Activated CD8-positive, alpha-beta memory T cell treated with anti-CD3 and anti-CD28 coated beads for 4 hours (primary cell): Measurements from ENCODE around the gene MTMR2.

Experiments
- DNase-seq, 2 donors: peaks; one replicate each; pipeline ENCODE4 v3.0.0-alpha.2; 2020; ENCODE audit warnings: low read depth in 2 of 2

Gene MTMR2

DNA sequence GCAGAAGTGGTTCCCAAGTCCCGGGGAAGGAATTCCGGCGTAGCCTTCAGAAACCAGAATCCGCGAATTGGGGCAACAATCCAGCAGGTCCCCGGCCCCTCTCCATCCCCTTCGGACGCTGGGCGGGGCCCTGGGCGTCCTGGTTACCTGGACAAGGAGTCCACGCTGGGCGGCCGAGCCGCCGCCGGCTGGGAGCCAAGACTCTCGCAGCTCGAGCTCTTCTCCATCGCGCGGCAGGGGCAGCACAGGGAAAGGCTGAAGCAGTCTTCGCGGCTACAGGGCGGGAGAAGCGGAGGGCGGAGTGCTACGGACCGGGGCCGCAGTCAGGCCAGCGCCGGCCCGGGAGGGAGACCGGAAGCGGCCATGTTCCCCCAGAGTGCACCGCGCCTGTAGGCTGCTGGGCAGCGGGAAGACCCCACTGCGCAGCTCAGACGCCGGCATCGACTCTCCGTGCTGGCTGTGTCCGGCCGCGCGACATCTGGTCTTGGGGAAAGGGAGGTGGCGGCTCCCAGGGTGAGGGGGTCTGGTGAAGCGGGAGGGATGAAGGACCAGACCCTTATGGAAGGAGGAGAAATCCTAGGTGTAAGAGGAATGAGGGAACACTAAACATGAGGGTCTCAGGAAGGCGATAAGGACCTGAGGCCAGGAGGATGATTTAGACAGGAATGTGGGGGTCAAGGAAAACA is at the start of gene MTMR2:
MTMR2 (minus strand) TSS at position 380 of the 686 bp plus-strand sequence; CDS start at position 227, 153 bp downstream.
- peak; percentile 13 to 34 for DNase-seq

DNA sequence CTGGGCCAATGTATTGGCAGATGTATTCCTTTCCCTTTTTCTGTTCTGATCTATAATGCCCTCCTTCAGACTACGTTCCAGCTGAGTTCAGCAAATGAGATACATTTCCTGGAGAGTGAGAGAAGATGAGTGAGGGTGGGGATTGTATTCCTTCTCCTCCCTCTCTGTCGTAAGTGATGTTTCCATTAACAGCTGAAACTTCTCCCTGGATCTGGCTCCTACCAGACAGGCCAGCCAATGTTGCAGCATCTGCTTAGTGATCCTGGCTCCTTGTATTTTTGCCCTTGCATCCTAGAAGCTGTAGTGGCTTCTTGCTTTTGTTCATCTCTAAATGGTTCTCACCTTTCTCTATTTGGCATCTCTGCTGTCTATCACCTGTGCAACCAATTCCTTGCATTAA is 48.2 kb upstream of the MTMR2 start:
- no peak for DNase-seq

DNA sequence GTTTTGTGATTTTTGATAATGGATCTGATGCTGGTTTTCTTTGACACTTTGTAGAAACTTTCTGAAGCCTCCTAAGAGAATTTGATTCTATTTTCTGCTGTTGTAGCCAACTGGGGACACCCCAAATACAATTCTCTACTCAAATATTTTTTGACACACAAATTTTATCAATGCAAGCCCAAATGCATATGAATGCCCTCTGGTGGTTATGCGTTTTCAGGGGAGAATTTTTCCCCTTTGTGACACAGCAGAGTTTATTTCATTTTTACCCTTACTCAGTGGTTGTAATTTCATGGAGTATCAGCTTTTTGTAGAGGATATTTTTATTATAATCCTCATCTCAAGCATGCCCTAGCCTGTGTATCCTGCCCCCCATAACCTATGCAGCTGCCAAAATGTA is 44.7 kb upstream of the MTMR2 start:
- no peak for DNase-seq

DNA sequence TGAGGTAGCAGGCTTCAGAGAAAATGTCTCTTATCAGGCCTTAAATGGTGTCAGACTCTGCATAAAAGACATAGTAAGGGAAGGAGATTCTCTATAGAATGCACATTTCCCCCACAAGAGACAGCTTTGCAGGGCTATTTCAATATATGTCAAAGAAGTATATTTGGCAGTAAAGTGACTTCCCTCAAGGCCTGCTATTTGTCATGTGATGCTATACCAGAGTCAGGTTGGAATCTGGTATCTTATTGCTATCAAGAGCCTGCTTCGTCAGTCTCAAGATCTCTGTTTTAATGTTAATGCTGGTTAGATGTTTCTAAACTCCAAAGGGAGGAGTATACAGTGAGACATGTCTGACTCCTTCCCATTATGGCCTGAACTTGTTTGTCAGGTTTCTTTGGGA is 40.4 kb upstream of the MTMR2 start:
- DNase-seq: no peak

DNA sequence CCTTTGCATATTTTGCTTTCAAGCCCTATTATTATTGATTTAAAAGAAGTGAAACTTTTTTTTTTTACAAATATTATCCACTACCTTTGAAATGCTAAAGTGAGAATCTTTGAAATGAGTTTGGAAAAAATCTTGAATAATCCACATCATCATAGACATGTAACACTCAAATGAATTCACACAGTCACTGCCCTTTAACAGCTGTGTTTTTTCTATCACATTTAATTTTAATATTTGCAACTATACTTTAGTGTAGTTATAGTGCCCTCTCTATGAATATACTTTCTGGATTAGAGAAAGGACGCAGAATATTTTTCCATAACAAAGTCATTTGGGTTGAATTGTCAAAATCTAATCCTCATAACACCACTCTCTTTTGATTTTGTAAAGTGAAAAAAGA is 37.9 kb upstream of the MTMR2 start:
- no peak for DNase-seq

DNA sequence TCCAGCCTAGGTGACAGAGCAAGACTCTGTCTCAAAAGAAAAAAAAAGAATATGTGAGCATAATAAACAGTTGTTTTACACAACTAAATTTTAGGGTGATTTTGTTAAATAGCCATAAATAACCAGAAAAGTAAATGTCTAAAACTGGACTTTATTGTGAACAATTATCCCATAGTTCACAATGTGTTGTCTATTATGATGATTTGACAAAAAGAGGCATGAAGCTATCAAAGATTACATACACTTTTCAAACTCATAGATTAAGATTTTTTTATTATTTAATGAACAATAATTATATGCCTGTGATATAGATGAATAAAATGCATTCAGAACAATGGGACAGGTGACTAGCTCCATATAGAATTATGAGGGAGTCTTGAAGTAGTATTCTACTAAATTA is 27.0 kb upstream of the MTMR2 start:
- no peak for DNase-seq

DNA sequence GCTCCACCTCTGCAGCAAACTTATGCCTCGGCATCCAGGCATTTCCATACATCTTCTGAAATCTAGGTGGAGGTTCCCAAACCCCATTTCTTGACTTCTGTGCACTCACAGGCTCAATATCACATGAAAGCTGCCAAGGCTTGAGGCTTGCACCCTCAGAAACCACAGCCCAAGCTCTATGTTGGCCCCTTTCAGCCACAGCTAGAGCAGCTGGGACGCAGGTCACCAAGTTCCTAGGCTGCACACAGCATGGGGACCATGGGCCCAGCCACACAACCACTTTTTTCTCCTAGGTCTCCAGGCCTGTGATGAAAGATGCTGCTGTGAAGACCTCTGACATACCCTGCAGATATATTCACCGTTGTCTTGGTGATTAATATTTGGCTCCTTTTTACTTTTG is 24.7 kb upstream of the MTMR2 start:
- DNase-seq: no peak

DNA sequence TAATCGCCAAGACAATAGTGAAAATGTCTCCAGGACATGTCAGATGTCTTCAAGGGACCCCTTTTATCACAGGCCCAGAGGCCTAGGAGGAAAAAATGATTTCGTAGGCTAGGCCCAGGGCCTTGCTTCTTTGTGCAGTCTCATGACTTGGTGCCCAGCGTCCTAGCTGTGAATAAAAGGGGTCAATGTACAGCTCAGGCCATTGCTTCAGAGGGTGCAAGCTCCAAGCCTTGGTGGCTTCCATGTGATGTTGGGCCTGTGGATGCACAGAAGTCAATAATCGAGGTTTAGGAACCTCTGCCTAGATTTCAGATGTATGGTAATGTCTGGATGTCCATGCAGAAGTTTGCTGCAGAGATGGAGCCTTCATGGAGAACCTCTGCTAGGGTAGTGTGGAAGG is 20.7 kb upstream of the MTMR2 start:
- DNase-seq: no peak

DNA sequence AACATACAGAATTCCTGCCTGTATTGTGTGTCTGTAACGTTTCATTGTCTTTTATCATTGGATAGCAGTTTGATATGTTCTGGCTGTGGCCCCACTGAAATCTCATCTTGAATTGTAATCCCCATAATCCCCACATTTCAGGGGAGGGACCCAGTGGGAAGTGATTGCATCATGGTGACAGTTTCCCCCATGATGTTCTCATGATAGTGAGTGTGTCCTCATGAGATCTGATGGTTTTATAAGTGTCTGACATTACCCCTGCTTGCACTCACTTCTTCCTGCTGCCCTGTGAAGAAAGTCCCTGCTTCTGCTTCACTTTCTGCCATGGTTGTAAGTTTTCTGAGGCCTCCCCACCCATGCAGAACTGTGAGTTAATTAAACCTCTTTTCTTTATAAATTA is 19.6 kb upstream of the MTMR2 start:
- DNase-seq: no peak

DNA sequence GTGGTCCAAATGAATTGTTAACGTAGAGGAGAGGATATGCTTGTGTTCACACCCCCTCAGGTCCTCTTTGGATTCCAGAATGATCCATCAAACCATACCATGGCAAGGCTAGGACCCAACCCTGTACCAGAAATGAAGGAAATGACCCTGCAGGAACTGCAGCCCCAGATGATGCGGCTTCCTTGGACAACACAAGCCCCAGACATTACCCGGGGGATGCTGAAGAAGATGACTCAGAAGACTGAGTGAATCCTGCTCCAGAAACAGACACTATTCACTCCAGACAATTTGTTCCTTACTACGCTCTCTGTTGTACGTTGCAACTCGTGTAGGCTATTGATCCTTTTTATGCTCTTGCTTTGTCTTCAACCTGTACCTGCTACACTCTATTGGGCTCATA is 15.2 kb upstream of the MTMR2 start:
- DNase-seq: no peak

DNA sequence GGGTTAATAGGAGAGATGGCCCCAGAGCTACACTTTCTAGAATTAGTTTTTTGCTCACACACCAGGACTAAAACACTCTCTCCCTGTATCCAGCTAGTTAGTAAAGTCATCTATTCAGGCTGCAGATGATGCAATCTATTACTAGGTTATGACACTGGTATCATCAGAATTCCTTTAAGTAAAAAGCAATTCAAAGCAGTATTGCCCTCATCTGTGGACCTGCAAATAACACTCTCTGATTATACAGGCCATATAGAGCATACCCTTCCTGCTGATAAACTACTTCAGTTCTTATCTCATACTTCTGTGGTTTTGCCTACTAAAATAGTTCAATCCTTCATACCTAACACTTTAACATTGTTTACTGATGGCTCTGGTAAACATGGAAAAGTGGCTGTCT is 13.5 kb upstream of the MTMR2 start:
- DNase-seq: no peak

DNA sequence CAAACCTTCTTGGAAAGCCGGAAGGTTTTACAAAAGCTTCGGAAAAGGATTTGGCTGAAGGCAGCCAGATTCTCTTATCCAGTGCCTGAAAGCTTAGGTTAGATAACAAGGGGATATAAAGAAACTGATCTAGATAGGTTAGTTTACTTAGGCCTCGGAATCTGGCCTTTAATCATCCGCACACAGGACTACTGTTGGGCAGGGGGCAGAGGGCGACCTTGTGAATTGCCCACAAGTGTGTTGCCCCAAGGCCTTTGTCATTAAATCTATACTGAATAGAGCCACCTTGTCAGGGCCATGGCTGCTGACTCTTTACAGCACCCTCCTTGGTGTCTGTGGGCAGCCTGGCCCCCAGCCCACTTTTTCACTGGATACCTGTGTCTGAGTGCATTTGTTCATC is 9.7 kb upstream of the MTMR2 start:
- no peak for DNase-seq

DNA sequence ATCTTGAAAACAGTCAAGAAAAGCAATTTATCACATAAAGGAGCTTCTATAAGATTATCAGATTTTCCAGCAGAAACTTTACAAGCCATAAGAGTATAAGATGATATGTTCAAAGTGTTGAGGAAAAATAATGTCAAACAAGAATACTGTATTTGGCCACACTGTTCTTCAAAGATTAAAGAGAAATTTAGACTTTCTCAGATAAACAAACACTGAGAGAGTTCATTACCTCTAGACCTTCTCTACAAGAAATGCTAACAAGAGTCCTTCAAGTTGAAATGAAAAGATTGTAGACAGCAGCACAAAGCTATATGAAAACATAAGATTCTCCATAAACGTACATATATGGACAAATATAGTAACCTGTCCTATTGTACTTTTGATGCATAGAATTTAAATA is 8.0 kb upstream of the MTMR2 start:
- DNase-seq: no peak

DNA sequence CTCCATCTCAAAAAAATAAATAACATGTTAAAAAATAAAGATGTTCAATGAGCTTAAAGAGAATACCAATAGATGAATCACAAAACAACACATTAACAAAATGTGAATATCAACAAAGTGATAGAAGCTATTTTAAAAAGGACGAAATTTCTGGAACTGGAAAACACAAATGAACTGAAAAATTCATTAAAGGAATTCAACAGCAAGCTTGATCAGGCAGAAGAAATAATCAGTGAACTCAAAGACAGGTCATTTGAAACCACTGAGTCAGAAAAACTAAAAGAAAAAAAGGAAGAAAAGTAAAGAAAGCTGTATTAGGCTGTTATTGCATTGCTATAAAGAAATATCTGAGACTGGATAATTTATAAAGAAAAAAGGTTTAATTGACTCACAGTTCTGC is 7.0 kb upstream of the MTMR2 start:
- DNase-seq: no peak

DNA sequence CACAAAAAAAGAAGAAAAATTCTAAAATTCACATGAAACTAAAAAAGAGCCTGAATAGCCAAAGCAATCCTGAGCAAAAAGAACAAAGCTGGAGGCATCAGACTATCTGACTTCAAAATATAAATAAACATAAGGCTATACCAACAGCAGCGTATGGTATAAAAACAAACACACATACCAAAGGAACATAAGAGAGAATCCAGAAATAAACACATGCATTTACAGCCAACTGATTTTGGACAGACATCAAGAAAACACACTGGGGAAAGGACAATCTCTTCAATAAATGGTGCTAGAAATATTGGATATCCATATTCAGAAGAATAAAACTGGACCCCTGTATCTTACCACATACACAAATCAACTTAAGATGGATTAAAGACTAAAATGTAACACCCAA is 2.8 kb upstream of the MTMR2 start:
- no peak for DNase-seq

DNA sequence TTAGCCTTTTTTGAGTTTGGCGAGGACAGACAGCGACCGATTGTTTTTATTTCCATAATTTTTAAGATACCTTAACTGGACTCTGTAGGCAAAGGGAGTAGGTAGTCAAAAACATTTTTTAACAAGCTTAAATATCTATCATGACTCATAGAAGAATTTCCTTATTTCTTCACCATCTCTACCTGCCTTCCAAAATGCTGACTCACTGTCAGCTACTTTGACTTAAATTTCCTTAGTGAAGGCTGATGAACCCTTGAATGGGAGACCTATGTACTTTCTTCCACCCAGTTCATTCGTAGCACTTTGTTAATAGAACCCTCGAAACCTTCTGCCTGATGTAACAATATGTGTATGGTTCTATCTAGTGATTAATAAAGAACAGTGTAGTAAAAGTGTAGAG is 1.1 kb upstream of the MTMR2 start:
- DNase-seq: no peak

DNA sequence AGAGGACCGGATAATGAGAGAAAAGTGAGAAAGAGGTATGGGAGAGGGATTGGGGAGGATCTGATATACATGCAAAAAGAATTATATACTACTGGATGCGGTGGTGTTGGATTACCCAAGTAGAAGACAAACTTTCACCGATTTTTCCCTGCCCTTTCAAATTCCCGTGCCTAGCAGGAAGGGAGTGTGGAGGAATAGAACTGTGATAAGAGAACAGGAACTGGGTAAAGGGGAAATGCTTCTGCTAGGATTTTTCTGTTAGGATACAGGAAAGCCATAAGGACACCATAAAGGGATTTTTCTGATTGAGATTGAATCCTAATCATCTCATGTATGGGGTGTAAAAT is 480 bp upstream of the MTMR2 start:
- DNase-seq: no peak

DNA sequence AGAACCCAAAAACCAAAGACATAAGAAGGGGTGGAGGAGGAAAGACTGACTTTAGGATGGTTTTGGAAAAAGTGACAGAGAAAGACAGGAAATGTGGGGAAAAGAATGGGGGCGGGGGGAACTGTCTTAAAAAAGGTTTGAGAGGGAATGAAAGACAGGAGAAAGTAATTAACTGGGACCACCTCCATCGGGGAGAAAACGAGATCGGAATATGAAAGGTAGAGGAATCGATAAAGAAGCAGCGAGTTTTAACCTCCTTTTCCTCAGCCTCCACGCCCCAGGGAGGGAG is 524 bp downstream of the MTMR2 start:
- DNase-seq: no peak

DNA sequence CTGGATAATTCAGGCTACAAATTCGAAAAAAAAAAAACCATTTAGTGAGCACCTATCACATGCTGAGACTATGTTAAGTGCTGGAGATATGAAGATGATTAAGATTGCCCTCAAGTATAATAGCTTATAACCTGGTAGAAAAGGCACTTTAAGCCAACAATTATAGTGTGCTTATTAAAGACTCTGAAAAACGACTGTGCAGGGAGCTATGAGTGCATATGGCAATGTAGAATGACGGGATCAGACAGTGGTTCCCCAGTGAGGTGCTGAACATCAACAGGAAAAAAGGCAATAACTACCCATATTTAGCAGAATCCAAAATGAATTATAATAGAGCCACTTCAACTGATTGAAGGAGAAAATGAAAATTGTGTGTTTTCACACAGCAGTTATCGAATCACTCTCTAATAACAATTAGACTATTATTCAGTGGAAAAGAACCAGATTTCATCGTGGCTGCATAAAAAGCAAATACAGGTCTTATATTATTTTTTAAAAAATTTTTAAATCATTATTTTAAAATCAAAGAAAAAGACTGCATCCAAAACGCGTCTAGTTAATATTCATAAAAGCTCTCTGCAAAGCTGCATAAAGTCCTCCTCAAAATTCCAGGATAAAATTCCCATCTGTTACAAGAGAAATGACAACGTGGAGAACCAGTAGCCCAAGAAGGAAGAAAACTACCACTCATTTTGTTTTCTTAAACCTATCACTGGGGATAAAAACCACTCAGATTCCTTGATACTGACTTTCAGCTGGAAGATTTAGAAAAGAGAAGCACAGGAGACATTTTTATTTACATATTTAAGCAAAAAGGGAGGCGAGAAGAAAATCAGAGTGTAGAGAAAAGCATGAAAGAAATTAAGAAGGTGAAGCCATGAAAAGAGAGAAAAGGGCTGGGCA is 1.1 kb downstream of the MTMR2 start:
- no peak for DNase-seq

DNA sequence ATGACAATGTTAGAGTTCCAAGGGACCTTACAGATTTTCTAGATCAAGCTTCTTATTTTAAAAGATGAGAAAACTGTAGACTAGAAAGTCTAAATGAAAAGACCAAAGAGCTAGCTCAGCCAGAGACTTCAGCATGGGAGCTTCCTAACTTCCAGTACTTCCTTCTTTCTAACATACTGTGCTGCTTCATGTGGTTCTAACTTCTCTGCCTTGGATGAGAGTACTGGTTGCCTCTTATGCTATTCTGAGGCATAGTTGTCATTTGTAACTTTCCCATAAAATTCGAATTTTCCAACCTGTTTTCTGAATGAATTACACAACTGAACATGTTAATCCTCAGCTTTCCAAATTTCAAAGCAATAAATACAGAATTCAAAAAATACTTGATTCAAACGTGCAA is 1.8 kb downstream of the MTMR2 start:
- no peak for DNase-seq

DNA sequence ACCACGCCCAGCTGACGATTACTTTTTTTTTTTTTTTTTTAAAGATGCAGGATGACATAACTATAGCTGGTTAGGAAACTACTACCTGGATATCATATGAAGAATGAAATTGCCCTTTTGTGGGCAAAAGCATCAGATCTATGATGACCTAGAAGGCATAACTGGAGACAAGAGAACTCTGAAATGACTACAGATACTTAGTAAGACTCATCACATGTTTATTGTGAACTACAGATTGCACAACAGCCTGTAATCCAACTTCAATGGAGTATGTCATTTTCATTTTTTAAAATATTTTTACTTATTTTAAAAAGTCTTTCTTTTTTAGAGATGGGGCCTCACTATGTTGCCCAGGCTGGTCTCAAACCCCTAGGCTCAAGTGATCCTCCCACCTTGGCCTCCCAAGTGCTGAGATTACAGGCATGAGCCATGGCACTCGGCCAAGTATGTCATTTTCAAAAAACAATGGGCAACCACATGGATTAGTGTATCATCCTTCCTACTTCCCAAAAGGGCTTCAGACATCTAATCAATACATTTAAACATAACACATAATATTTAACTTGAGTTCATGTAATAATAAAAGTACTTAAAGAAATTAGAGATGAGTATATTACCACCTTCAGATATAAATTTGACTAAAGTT is 3.3 kb downstream of the MTMR2 start:
- DNase-seq: no peak

DNA sequence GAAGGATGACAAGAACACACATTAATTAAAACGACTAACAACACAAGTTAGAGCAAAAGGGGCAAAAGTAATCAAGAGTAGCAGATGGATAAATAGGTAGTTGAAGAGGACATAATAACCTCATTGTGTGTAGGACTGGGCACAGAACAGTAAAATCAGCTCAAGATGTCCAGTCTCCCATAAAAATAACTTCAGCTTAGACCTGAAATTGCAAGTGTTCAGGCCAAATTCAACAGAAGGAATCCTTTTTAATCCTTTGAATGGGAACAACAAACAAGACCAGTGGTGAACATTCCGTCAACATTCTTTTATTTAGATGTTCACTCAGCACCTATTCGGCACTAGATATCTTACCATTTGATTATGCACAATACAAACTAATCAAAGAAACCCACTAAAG is 4.4 kb downstream of the MTMR2 start:
- DNase-seq: no peak

DNA sequence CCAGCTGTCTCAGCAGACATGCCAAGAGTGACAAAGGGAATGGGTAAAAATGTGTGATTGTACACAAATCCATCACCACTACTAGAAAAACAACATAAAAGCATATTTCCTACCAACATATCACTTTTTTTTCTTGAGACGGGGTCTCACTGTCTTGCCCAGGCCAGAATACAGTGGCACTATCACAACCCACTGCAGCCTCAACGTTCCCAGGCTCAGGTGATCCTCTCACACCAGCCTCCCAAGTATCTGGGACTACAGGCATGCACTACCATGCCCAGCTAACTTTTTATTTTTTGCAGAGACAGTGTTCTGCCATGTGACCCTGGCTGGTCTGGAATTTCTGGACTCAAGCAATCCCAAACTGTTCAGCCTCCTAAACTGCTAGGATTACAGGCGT is 5.2 kb downstream of the MTMR2 start:
- no peak for DNase-seq
